Endothelial cell of umbilical vein (primary cell): ENCODE data around the gene DYNC2H1. TPM values are rescaled to one million over a fixed set of nuclear protein-coding genes. Genes with fewer than 3 reads are reported as not detected.

Experiments used
- BruUV-seq: library from RNA; stranded (reverse); fragments of 400-500 nt; replicated peaks from 2 replicates; lab custom pipeline; 2021; lab: Mats Ljungman, UMichigan
- CTCF ChIA-PET: fragments of 300-600, 350-600 bp; sonication (Branson Sonifier 250); formaldehyde crosslinking; loops from one replicate; lab custom pipeline; 2021; ENCODE audit warnings: antibody characterized with exemption, inconsistent platforms; lab: Charles Lee
- POLR2A ChIA-PET: fragments of 300-600, 350-600 bp; sonication (Branson Sonifier 250); formaldehyde crosslinking; loops from one replicate; lab custom pipeline; 2021; ENCODE audit warnings: antibody characterized with exemption, inconsistent platforms; lab: Charles Lee
- DNase-seq: peaks from one replicate; pipeline ENCODE4 v3.0.0-alpha.2; 2011; ENCODE audit warnings: low read depth, low spot score
- FAIRE-seq: peaks from 2 replicates; lab custom pipeline; 2011; peaks lifted over from hg19 to GRCh38; lab: Jason Lieb, UNC
- H2AFZ ChIP-seq: 2 replicates; pipeline ENCODE4 v1.6.0; 2012; ENCODE audit warnings: low read depth, low read length, control low read depth, inconsistent platforms
- H3K27ac ChIP-seq: 2 replicates; pipeline ENCODE4 v1.5.1; 2011; ENCODE audit warnings: low read depth, mild to moderate bottlenecking, control low read depth, low read length, moderate library complexity; ENCODE audit not compliant: insufficient read depth
- H3K27me3 ChIP-seq, 2 experiments: 2 replicates each; pipeline versions ENCODE4 v1.6.0 to v1.6.1; 2011; ENCODE audit warnings: low read length in 2 of 2, mixed read lengths in 1 of 2; ENCODE audit not compliant: control insufficient read depth in 2 of 2, insufficient read depth in 2 of 2
- H3K36me3 ChIP-seq, 2 experiments: 2 replicates in 1 of 2; 3 replicates in 1 of 2; pipeline ENCODE4 v1.5.1; 2011; ENCODE audit warnings: low read length in 2 of 2, mild to moderate bottlenecking in 1 of 2, moderate library complexity in 1 of 2; ENCODE audit not compliant: control insufficient read depth in 2 of 2, insufficient read depth in 2 of 2; ENCODE audit errors: extremely low read depth in 1 of 2
- H3K4me1 ChIP-seq: 3 replicates; pipeline ENCODE4 v1.5.1; 2011; ENCODE audit warnings: mild to moderate bottlenecking, low read length; ENCODE audit not compliant: control insufficient read depth, insufficient read depth; ENCODE audit errors: extremely low read depth
- H3K4me2 ChIP-seq: 2 replicates; pipeline ENCODE4 v1.6.1; 2011; ENCODE audit warnings: low read length, control low read depth, mixed read lengths; ENCODE audit not compliant: insufficient read depth
- H3K4me3 ChIP-seq, 3 experiments: fragments of 200-600 bp in 1 of 3; sonication (generic), shearing (Covaris generic) in 1 of 3; replicated peaks in 1 of 3; 2 replicates each; pipeline ENCODE4 v1.5.1; 2011 to 2016; ENCODE audit warnings: control low read depth in 3 of 3, low read length in 3 of 3, mild to moderate bottlenecking in 2 of 3, inconsistent platforms in 1 of 3, low read depth in 1 of 3, moderate library complexity in 1 of 3; ENCODE audit not compliant: insufficient read depth in 1 of 3
- H3K79me2 ChIP-seq: 2 replicates; pipeline ENCODE4 v1.6.0; 2012; ENCODE audit warnings: low read length, inconsistent platforms; ENCODE audit not compliant: control insufficient read depth, insufficient read depth
- H3K9ac ChIP-seq: replicated peaks from 2 replicates; pipeline ENCODE3; 2011; ENCODE audit warnings: low read length, control low read depth; ENCODE audit not compliant: insufficient read depth; ENCODE audit errors: extremely low read depth
- H3K9me1 ChIP-seq: replicated peaks from 3 replicates; pipeline ENCODE4 v1.6.0; 2011; ENCODE audit warnings: mild to moderate bottlenecking, low read length; ENCODE audit not compliant: control insufficient read depth, insufficient read depth; ENCODE audit errors: extremely low read depth
- H3K9me3 ChIP-seq: replicated peaks from 2 replicates; pipeline ENCODE4 v1.5.1; 2012; ENCODE audit warnings: low read length, inconsistent platforms; ENCODE audit not compliant: control insufficient read depth, insufficient read depth
- H4K20me1 ChIP-seq: replicated peaks from 2 replicates; pipeline ENCODE3; 2011; ENCODE audit warnings: mild to moderate bottlenecking, low read length; ENCODE audit not compliant: control insufficient read depth, insufficient read depth; ENCODE audit errors: extremely low read depth
- EZH2 ChIP-seq: IDR thresholded peaks from 2 replicates; pipeline ENCODE4 v1.6.1; 2012; ENCODE audit warnings: borderline replicate concordance, low read depth, mild to moderate bottlenecking, moderate library complexity, low read length, inconsistent platforms; ENCODE audit not compliant: severe bottlenecking
- FOS ChIP-seq: IDR thresholded peaks from 2 replicates; pipeline ENCODE4 v1.6.1; 2011; ENCODE audit warnings: mild to moderate bottlenecking, low read length, moderate library complexity, borderline replicate concordance; ENCODE audit not compliant: insufficient read depth
- GATA2 ChIP-seq: IDR thresholded peaks from 2 replicates; pipeline ENCODE4 v1.7.0; 2011; ENCODE audit warnings: low read depth, mild to moderate bottlenecking, moderate library complexity, mixed read lengths, low read length; ENCODE audit not compliant: insufficient read length, insufficient read depth
- JUN ChIP-seq: IDR thresholded peaks from 2 replicates; pipeline ENCODE4 v1.6.1; 2011; ENCODE audit warnings: borderline replicate concordance, low read depth; ENCODE audit not compliant: insufficient read length, insufficient read depth
- MYC ChIP-seq: IDR thresholded peaks from one replicate; pipeline ENCODE4 v1.6.1; 2011; ENCODE audit warnings: mild to moderate bottlenecking, low read depth, low read length
- POLR2A ChIP-seq: IDR thresholded peaks from 2 replicates; pipeline ENCODE4 v1.6.1; 2012; ENCODE audit warnings: low read depth, mild to moderate bottlenecking, control low read depth, low read length
- POLR2AphosphoS5 ChIP-seq: IDR thresholded peaks from 2 replicates; pipeline ENCODE4 v1.6.1; 2012; ENCODE audit warnings: low read depth, mild to moderate bottlenecking, control low read depth, low read length, moderate library complexity; ENCODE audit not compliant: insufficient read depth
- dilution Hi-C: fragments of 300-500 bp; cut with MboI; formaldehyde crosslinking; loops from one replicate; pipeline ENCODE4 v1.15.0; 2019; ENCODE audit warnings: low sequenced_read_pairs; ENCODE audit not compliant: extremely low pct_ligation_motif_present
- intact Hi-C: fragments of 100-400 bp; cut with micrococcal nuclease; formaldehyde crosslinking; loops from one replicate; pipeline ENCODE4 v1.10.0; 2022
- polyA plus RNA-seq, 4 experiments: library from polyadenylated mRNA; depleted of rRNA in 3 of 4; stranded (reverse) in 3 of 4; unstranded in 1 of 4; fragments of >200 nt; gene quantifications; 2 replicates each; pipeline versions ENCODE4 v1.2.1 to v1.2.3, GENCODE V29; 2011 to 2012; ENCODE audit warnings: missing spikeins in 1 of 4
- total RNA-seq: library from RNA; stranded (reverse); gene quantifications from 2 replicates; pipeline ENCODE4 v1.2.3, GENCODE V29; 2021
- TF ChIP-seq, protein P1 (sequence below), 2 donors: IDR thresholded peaks; 1 replicate in 1 of 2; 2 replicates in 1 of 2; pipeline ENCODE4 v1.5.1; 2011; ENCODE audit warnings: low read length in 2 of 2, mild to moderate bottlenecking in 2 of 2, moderate library complexity in 2 of 2, control low read depth in 1 of 2, inconsistent platforms in 1 of 2, low read depth in 1 of 2; ENCODE audit not compliant: insufficient read depth in 1 of 2; ENCODE audit errors: extremely low read depth in 1 of 2
- TF ChIP-seq, protein P2 (sequence below): IDR thresholded peaks from 2 replicates; pipeline ENCODE4 v1.6.1; 2011; ENCODE audit not compliant: insufficient read depth, insufficient read length

DYNC2H1 gene
- total and polyA plus RNA-seq, 2 donors (not counting 3 experiments of a cell fraction or from before 2014, with no cell fraction given), result 1.9 to 4.2 TPM

DNA sequence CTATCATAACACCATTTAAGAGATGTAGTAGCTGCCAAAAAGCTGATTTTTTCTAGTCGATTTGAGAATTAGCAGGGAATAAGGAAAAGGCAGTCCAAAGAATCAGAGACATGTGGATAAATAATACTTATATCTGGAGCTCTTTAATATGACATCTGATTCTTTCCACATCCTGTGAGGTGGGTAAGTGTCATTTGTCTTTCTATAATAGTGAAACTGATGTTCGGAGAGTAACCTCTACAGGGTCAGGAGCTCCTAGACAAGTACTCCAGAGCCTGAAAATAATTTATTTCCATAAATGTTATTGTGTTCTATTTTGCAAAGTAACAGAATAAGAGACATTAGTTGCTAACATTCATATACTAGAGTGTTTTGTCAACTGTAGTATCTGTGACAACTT is 367.6 kb downstream of the DYNC2H1 start:
- Histone ChIP-seq H3K9me3 (no peaks in the 10 kb centered on the region), H3K4me1 (no peaks in the 10 kb centered on the region), H3K27me3 (no peaks in the 10 kb centered on the region), H3K4me3 (no peak overlapping the region), H3K9me1 (no peaks in the 10 kb centered on the region), H3K4me2 (no peak overlapping the region), H4K20me1 (no peaks in the 10 kb centered on the region), H3K36me3 (no peaks in the 10 kb centered on the region), H3K79me2 (no peaks in the 10 kb centered on the region), H2AFZ (no peak overlapping the region), H3K9ac (no peak overlapping the region), H3K27ac (no peak overlapping the region)
- CTCF ChIA-PET, result interaction anchor here (1.2 to 1.7 kb wide), 3 partner anchors 9 to 124 kb away, joined by 3 to 6 read pairs (median 4); no protein-coding TSS in a partner anchor
- dilution Hi-C loops, result no loop called here
- TF ChIP-seq POLR2AphosphoS5 (no peak), GATA2 (no peak), FOS (no peak), JUN (no peak), EZH2 (no peak), MYC (no peak), POLR2A (no peak)
- TF ChIP-seq, protein P1, sequence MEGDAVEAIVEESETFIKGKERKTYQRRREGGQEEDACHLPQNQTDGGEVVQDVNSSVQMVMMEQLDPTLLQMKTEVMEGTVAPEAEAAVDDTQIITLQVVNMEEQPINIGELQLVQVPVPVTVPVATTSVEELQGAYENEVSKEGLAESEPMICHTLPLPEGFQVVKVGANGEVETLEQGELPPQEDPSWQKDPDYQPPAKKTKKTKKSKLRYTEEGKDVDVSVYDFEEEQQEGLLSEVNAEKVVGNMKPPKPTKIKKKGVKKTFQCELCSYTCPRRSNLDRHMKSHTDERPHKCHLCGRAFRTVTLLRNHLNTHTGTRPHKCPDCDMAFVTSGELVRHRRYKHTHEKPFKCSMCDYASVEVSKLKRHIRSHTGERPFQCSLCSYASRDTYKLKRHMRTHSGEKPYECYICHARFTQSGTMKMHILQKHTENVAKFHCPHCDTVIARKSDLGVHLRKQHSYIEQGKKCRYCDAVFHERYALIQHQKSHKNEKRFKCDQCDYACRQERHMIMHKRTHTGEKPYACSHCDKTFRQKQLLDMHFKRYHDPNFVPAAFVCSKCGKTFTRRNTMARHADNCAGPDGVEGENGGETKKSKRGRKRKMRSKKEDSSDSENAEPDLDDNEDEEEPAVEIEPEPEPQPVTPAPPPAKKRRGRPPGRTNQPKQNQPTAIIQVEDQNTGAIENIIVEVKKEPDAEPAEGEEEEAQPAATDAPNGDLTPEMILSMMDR (IDR thresholded peaks at IDR 0.05; ENCODE audit: extremely low read depth in 1 of 2, insufficient read depth in 1 of 2, low read depth in 1 of 2, low read length in 2 of 2), result no peak
- TF ChIP-seq, protein P2, sequence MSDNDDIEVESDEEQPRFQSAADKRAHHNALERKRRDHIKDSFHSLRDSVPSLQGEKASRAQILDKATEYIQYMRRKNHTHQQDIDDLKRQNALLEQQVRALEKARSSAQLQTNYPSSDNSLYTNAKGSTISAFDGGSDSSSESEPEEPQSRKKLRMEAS, result no peak
- FAIRE-seq, result no peak
- intact Hi-C loops, result loop anchor here (5.0 kb wide), 1 partner anchor 125 kb away; no protein-coding TSS in a partner anchor
- POLR2A ChIA-PET, result no interaction called here
- DNase-seq, result no peak
- no TSS peak for BruUV-seq
